Transverse colon (tissue), 4 donors: Measurements from ENCODE around the gene CPNE1.
"Not testable (repeated sequence)": the region's sequence is repeated elsewhere in the genome, so short reads cannot be mapped to it uniquely, and the experiment has no call there.

Experiments used
- CTCF ChIP-seq, 5 experiments: fragments of 200-600 bp in 3 of 5; fragments of 450-650 bp in 2 of 5; sonication (generic) in 3 of 5; IDR thresholded peaks; 1 replicate in 2 of 5; 2 replicates in 3 of 5; pipeline ENCODE4 v1.5.1; 2016 to 2017; ENCODE audit warnings: antibody characterized with exemption in 5 of 5, inconsistent platforms in 3 of 5, mild to moderate bottlenecking in 2 of 5, moderate library complexity in 1 of 5
- EP300 ChIP-seq: sonication (generic); formaldehyde crosslinking; IDR thresholded peaks from one replicate; pipeline ENCODE4 v1.6.1; 2017; ENCODE audit warnings: antibody characterized with exemption, low read depth
- POLR2AphosphoS5 ChIP-seq, 3 donors: sonication (generic); formaldehyde crosslinking; IDR thresholded peaks; one replicate each; pipeline ENCODE4 v1.6.1; 2016; ENCODE audit warnings: antibody characterized with exemption in 3 of 3

GRCh38 chr20:35706591-35707529 lies 42.2 kb upstream of the CPNE1 start:
- not testable (repeated sequence) for TF ChIP-seq POLR2AphosphoS5 (IDR thresholded peaks at IDR 0.05); CTCF (IDR thresholded peaks at IDR 0.05); EP300
